NCI-H1105 (cell line): Measurements from ENCODE around the gene FAM234A.
"Not testable (repeated sequence)": the region's sequence is repeated elsewhere in the genome, so short reads cannot be mapped to it uniquely, and the experiment has no call there.

ENCODE experiments used
- DNase-seq: peaks from one replicate; lab custom pipeline; 2025; lab: John Stamatoyannopoulos, UW

The FAM234A gene

DNA sequence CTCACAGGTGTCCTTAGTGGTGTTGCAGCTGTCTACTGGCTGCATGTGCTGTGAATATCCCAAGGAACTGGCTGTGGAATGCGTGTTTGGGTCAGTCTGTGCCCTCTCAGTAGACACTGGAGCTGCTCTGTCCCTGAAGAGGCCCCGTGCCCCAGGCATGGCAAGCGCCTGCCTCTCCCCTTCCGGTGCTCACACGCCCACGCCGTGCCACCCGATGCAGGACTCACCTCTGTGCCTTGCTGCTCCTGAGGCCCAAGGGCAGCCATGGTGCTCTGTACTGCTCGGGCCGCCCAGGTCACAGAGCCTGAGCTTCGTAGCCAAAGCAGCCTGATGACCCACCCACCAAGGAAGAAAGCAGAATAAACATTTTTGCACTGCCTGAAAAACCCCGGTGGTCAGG lies 31.1 kb downstream of the FAM234A start:
- DNase-seq, result no peak

DNA sequence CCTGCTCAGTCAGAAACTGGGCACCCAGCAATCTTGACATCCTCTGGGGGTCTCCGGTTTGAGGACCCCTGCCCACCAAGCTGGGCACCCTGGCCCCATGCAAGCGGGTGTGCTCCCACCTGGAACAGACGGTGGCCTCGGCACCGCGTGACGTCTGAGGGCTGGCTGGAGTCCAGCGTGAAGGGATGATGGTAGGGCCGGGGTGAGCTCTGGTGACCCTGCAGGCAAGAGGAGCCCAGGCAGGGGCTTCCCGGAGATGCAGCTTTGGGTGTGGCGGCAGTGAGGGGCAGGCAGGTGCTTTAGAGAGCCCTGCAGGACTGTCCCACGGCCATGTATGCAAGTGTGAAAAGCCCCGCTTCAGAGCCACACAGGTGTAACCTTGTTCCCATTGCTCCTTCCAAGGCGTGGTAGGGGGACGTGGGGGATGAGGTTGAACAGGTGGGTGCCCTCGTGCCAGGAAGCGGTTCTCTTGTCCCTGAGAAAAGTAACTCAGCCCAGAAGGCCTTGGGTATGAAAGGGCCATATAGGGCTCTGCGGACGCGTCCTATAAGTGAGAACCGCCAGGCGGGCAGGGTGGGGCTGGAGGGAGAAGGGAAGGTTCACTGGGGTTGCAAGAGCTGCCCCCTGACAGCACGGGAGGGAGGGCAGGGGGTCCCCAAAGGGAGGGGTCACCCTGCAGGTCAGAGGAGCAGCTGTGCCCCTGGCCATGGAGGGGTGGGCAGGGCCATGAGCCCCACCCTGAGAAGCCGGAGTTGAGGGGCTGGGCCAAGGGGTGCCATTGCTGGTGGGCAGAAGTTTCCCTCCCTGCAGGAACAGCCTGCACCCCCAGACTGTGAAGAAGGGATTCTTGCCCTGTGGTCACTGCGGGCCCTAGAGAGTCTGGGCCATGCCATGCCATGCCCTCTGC lies 31.9 kb downstream of the FAM234A start:
- DNase-seq, result no peak

DNA sequence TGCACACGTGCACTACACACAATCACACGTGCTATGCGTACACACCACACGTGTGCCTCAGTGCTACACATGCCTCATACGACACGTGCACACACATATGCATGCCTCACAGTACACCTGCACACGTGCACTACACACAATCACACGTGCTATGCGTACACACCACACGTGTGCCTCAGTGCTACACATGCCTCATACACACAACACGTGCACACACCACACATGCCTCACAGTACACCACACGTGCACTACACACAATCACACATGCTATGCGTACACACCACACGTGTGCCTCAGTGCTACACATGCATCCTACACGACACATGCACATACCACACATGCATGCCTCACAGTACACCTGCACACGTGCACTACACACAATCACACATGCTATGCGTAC lies 32.9 kb downstream of the FAM234A start:
- not testable (repeated sequence) for DNase-seq

DNA sequence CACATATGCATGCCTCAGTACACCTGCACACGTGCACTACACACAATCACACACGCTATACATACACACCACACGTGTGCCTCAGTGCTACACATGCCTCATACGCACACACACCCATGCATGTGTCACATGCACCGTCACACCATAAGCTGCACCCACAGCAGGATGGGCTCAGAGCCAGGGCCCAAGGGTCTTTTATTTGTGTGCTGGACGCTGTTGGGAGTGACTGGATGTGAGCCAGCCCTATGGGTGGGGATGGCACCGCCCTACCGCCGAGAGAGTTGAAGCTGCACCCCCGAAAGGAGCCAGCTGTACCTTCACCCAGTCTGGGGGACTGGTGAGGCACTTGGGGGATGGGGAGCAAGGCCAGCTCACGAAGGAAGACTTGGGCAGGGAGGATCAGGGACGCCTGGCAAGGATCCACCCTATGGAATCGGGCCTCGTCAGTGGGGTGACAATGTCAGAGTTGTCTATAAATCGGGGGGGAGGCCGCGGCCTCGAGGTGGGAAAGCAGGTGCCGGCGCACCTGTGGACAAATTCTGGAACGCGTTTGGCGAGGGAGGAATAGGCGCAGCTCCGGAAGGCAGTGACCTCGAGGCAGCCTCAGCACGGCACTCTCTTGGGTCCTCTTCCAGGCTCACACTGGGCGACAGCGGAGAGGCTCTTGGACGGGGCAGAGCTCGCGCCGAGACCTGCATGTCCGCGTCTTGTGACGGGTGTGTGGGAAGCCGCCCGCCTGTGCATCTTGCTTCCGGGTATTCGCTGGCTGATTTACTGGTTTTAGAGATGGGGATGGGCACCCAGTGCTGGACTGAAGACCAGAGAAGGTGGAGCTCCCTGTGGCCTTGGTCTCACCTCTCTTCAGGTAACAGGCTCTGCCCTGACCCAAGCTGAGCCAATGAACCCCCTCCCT lies 33.8 kb downstream of the FAM234A start:
- no peak for DNase-seq

GRCh38 chr16:269061-269796 lies 34.6 kb downstream of the FAM234A start:
- DNase-seq, result no peak

DNA sequence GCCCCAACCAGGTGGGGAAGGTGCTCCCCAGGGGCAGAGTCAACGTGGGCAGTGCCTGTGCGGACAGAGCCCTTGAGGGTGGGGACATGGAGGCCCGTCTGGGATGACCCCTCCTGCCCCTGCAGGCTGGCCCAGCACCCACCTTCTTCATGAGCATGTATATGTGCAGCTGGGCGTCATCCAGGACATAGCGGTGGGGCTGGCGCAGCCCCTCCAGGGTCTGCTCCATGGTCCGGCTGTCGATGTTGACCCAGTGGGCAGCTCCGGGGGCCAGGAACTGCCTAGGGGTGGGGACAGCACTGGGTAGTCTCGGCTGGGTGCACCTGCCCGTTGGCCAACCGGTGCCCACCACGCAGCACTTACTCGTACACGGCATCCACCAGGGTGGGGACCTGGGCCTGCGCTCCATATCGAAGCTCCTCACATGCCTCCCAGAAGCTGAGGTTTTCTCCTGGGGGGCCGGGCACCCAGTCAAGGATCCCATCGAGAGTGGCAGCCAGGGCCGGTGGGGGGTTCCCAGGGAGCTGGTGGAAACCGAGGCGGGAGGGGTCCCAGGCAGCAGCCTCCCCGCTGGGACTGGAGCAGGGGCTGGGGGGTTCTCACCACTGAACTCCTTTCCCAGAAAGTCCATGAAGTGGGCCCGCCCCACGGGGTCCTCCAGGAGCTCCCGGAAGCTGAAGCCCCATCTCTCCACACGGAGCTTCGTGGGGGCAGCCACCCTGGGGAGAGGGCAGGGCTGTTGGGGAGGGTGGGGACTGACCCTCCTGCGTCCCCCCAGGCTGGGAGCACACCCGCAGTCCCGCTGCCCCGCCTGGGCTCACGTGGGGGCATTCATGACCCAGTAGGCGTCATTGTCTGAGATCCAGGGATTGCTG lies 36.0 kb downstream of the FAM234A start:
- no peak for DNase-seq

DNA sequence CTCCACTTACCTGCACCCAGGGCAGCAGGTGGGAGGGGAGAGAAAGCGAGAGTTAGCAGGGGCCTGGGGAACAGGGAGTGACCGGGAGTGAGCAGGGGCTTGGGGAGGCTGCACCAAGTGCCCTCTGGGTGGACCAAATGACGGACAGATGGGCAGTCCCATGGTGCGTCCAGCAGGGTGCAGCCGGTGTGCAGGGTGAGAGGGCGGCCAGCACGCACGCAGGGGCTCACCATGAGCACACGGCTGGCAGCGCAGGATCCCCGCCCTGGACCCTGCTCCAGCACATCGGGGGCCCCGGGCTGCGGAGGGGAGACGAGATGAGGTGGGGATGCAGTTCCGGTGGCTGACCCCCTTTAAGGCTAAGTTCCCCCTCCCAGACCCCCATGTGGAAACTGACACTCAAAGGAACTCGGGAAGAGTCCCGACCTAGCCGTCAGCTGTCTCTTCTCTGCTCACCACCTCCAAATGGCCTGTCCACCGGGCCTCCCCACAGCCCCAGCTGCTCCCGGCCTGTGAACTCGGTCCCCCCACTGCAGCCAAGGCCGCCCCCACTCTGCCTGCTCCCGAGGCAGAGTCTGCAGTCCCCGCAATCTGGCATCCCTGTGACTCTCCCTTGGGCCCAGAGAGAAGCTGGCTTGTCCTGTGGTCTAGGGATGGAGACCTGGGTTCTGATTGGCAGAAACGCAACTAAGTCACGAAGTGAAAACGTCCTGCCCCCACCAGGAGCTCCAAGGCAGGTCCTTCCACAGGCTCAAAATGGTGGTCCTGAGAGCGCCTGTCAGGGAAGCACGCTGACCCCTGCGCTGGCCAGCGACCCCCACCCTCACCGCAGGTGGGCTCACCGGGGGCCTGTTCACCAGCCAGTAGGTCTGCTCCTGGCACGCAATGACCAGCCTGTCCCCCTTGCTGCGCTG lies 38.3 kb downstream of the FAM234A start:
- no peak for DNase-seq

DNA sequence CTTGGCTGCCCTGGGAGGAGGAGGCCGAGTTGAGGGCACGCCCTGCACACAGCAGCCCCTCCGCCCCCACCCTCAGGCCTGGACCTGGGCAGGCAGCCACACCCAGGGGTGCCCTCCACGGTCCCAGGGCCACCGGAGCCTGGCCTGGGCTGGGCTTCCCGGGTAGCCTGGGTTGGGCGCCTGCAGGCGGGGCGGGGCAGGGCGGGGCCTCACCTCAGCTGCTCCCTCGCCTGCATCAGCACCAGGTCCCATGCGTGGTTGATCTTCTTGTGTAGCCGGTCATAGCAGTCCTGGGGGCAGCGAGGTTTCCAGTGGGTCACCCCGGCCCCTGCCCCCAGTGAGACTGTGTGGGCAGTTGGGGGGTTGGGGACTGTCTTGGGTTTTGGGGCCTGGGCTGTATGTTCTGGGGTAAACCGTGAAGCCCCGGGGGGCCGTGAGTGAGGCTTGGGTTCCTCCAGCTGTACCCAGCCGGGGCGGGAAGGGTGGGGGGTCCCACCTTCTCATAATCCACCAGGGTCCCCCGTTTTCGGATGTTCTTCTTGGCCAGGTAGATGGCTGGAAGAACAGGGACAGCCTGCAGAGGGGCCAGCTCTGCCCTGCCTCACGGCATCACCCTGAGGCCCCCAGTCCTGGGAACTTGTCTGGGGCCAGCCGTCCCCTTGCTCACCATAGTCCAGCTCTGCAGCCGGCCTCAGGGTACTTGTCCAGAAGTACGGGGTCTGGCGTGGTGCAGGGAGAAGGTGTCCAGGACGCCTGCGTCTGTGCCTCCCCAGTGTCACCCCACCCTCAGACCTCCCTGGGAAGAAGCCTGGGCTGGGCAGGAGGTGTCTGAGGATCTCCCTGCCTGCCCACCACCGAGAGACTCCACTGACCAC lies 39.2 kb downstream of the FAM234A start:
- no peak for DNase-seq

- no peak for DNase-seq
Observed at GRCh38 chr16:275041-275641, 40.5 kb downstream of the FAM234A start.

- DNase-seq, result no peak
Observed at GRCh38 chr16:275786-276232, 41.2 kb downstream of the FAM234A start, which contains the start of gene RGS11. Gene RGS11 (minus strand): TSS chr16:275944. CDS start chr16:275911, 33 bp downstream.

DNA sequence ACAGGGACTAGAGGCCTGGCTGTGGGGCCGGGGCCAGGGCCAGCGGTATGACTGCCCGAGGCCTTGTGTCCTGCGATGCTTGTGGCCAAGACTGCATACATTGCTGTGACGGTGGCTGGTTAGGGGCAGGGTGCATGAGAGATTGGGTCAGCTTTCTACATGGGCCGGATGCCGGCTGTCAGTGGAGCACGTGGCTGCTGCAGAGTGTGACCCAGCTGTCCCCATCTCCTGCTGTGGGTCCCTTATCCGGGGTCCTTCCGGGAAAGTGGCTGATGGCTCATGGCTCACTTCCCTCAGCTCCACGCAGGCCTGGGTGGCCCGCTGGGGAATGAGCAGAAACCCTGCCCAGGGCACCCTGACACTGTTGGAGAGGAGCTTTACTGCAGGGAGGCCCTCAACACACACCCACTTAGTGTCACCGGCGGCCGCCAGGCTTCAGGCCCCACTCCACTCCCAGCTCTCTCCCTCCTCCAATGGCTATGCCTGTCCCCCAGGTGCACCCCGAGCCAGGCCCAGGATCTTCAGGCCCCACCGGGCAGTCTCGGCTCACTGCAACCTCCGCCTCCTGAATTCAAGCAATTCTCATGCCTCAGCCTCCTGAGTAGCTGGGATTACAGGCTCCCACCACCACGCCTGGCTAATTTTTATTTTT lies 41.9 kb downstream of the FAM234A start:
- no peak for DNase-seq

DNA sequence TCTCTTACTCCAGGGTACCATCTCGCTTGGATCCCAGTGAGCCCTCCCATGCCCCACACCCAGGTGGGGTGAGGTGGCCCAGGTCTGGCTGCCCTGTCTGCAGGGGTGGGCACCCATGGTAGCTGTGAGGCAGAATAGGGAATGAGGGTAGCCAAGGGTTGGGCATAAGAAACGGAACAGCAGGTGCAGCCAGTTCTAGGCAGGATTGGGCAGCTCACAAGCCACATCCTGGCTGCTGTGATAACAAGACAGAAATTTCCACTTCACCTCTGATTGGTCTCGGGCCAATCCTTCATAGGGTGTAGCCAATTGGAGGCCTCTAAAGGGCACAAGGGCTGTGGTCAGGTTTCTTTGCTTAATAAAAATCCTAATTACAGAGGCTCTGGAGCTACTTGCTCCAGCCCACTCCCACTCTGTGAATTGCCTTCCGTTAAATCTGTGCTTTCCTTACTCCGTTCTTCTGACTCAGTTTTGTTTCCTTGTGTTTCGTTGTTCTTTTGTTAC lies 44.3 kb downstream of the FAM234A start:
- peak; percentile 41 for DNase-seq

DNA sequence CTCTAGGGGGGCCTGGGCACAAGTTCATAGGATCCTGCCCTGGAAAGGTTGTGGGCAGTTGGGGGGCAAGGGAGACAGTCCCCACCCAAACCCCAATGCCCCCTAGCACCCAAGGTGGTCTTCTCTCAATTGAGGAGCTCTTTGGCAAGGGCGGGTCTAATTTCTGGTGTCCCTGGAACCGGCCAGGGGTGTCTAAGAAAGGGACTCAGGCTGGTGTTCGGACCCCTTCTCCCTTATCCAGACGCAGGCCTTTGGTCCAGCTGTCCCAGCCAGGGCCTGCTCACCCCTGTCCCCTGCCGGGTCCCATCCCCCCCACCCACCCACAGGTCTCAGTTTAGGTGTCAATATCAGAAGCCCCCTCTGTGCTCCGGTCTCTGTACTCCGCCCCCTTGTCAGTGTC lies 44.9 kb downstream of the FAM234A start:
- DNase-seq, result no peak

GRCh38 chr16:280005-280460 lies 45.4 kb downstream of the FAM234A start:
- DNase-seq, result no peak

DNA sequence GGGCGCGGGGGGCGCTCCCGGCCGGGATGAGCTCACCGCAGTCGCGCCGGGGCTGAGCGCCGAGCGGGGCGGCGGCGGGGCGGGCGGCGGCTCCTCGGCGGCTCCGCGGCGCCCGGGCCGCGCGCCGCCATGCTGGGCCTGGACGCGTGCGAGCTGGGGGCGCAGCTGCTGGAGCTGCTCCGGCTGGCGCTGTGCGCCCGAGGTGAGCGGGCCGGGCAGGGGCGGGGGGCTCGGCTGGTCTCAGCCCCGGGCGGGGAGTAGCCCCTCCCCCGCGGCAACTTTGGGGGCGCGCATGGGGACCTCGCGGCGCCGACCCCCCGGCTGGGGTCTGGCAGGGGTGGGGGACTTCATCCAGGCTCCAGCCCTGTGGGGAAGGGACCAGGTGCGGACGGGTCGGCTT lies 45.9 kb downstream of the FAM234A start, which contains the start of gene ARHGDIG:
TSS of gene ARHGDIG (plus strand) at position 40 of the 400 bp plus-strand sequence. CDS start at position 130, 90 bp downstream.
- no peak for DNase-seq

- no peak for DNase-seq
Observed at GRCh38 chr16:280991-281659, 46.5 kb downstream of the FAM234A start.
